Esophagus muscularis mucosa (tissue), 4 donors: ENCODE results near the gene AGK. TPM values are rescaled to one million over a fixed set of nuclear protein-coding genes. Genes with fewer than 3 reads are reported as not detected.
"Not testable (repeated sequence)": the region's sequence is repeated elsewhere in the genome, so short reads cannot be mapped to it uniquely, and the experiment has no call there.

ENCODE experiments used
- DNase-seq: peaks from one replicate; pipeline ENCODE4 v3.0.0-alpha.2; 2017; ENCODE audit errors: extremely low spot score
- H3K27ac ChIP-seq, 4 donors: fragments of 200-600 bp; sonication (generic); replicated peaks in 1 of 4; 1 replicate in 3 of 4; 2 replicates in 1 of 4; pipeline ENCODE4 v1.5.1; 2016 to 2019; ENCODE audit warnings: mild to moderate bottlenecking in 1 of 4
- H3K27me3 ChIP-seq, 4 donors: fragments of 200-600 bp; sonication (generic); one replicate each; pipeline versions ENCODE4 v1.5.1 to v1.6.0; 2016 to 2019
- H3K36me3 ChIP-seq, 4 donors: fragments of 200-600 bp; sonication (generic); one replicate each; pipeline ENCODE4 v1.5.1; 2016 to 2019
- H3K4me1 ChIP-seq, 4 donors: fragments of 200-600 bp; sonication (generic); one replicate each; pipeline ENCODE4 v1.5.1; 2016 to 2019
- H3K4me3 ChIP-seq, 4 donors: fragments of 200-600 bp; sonication (generic); 1 replicate in 2 of 4; 2 replicates in 2 of 4; pipeline ENCODE4 v1.5.1; 2016 to 2019; ENCODE audit warnings: mild to moderate bottlenecking in 4 of 4, moderate library complexity in 1 of 4
- H3K9me3 ChIP-seq, 4 donors: fragments of 200-600 bp; sonication (generic); 1 replicate in 3 of 4; 2 replicates in 1 of 4; pipeline ENCODE4 v1.5.1; 2016 to 2019
- CTCF ChIP-seq, 3 experiments: fragments of 200-600 bp in 2 of 3; fragments of 450-650 bp in 1 of 3; sonication (generic) in 2 of 3; IDR thresholded peaks; one replicate each; pipeline ENCODE4 v1.5.1; 2017 to 2019; ENCODE audit warnings: antibody characterized with exemption in 3 of 3, mild to moderate bottlenecking in 2 of 3, moderate library complexity in 1 of 3
- EP300 ChIP-seq: sonication (generic); formaldehyde crosslinking; IDR thresholded peaks from one replicate; pipeline ENCODE4 v1.6.1; 2017; ENCODE audit warnings: antibody characterized with exemption
- POLR2A ChIP-seq: fragments of 450-650 bp; IDR thresholded peaks from one replicate; pipeline ENCODE4 v1.6.1; 2017; ENCODE audit warnings: antibody characterized with exemption, moderate library complexity, mild to moderate bottlenecking, low read depth
- POLR2AphosphoS5 ChIP-seq, 2 donors: sonication (generic); formaldehyde crosslinking; IDR thresholded peaks; one replicate each; pipeline ENCODE4 v1.6.1; 2017; ENCODE audit warnings: antibody characterized with exemption in 2 of 2
- WGBS: methylation state at CpG from one replicate; pipeline ENCODE4 v1.1.5; 2018; 5-methylcytosine and 5-hydroxymethylcytosine counted together
- intact Hi-C: fragments of 100-400 bp; cut with DNase I; formaldehyde crosslinking; loops from one replicate; pipeline ENCODE4 v1.15.1; 2023
- total RNA-seq, 4 donors: library from RNA; depleted of rRNA; stranded (reverse); fragments of >200 nt; gene quantifications; one replicate each; pipeline versions ENCODE4 v1.1.0 to v1.2.1, GENCODE V29; 2016

AGK gene
- total RNA-seq, 4 donors from 2014 or later = 17.9 to 23.4 (median 19.2) TPM

GRCh38 chr7:141686670-141687069 is 135.5 kb downstream of the AGK start:
- peaks cover 0 to 5% (median 0%) of the 10 kb centered on the region in 4 donors for H3K4me1 ChIP-seq
- H3K27ac ChIP-seq = no peak overlapping the region

GRCh38 chr7:141688043-141688442 is 136.8 kb downstream of the AGK start:
- Histone ChIP-seq H3K36me3 (peaks cover 9 to 32% (median 21%) of the 10 kb centered on the region in 4 donors), H3K27me3 (no peaks in the 10 kb centered on the region), H3K4me3 (no peak overlapping the region), H3K27ac (no peak overlapping the region), H3K9me3 (no peaks in the 10 kb centered on the region), H3K4me1 (peaks cover 0 to 5% (median 0%) of the 10 kb centered on the region in 4 donors)
- 94% methylated on average over 5 of the region's 5 CpGs for WGBS
- no peak for DNase-seq
- intact Hi-C loops = no loop called here
- no peak for TF ChIP-seq POLR2A
- no peak for TF ChIP-seq EP300
- no peak for TF ChIP-seq POLR2AphosphoS5 (IDR thresholded peaks at IDR 0.05)
- no peak for TF ChIP-seq CTCF (IDR thresholded peaks at IDR 0.05)

More at GRCh38 chr7:141686670-141687069, 135.5 kb downstream of the AGK start:
- intact Hi-C loops = no loop called here
- H3K36me3 ChIP-seq = peaks cover 9 to 43% (median 30%) of the 10 kb centered on the region in 4 donors
- H3K27me3 ChIP-seq = no peaks in the 10 kb centered on the region
- DNase-seq = no peak
- no peak overlapping the region for H3K4me3 ChIP-seq
- TF ChIP-seq CTCF (IDR thresholded peaks at IDR 0.05) (no peak), EP300 (no peak), POLR2AphosphoS5 (IDR thresholded peaks at IDR 0.05) (no peak), POLR2A (no peak)
- 78% methylated on average over 6 of the region's 6 CpGs for WGBS
- no peaks in the 10 kb centered on the region for H3K9me3 ChIP-seq

- H3K4me1 ChIP-seq, H3K27me3 ChIP-seq, H3K9me3 ChIP-seq, DNase-seq, H3K27ac ChIP-seq, intact Hi-C loops, H3K4me3 ChIP-seq: not testable (repeated sequence)
- WGBS = 98% methylated on average over 3 of the region's 3 CpGs
- H3K36me3 ChIP-seq = peaks cover 9 to 21% (median 16%) of the 10 kb centered on the region in 4 donors
These were observed 138.0 kb downstream of the AGK start for GRCh38 chr7:141689072-141689825.

- TF ChIP-seq POLR2AphosphoS5 (IDR thresholded peaks at IDR 0.05) (no peak), POLR2A (no peak), CTCF (IDR thresholded peaks at IDR 0.05) (no peak), EP300 (no peak)
- no peak overlapping the region for H3K27ac ChIP-seq
- 100% methylated on average over 3 of the region's 3 CpGs for WGBS
- peaks cover 8 to 15% (median 9%) of the 10 kb centered on the region in 4 donors for H3K4me1 ChIP-seq
- H3K27me3 ChIP-seq = no peaks in the 10 kb centered on the region
- intact Hi-C loops = no loop called here
- H3K9me3 ChIP-seq = no peaks in the 10 kb centered on the region
- no peaks in the 10 kb centered on the region for H3K36me3 ChIP-seq
- H3K4me3 ChIP-seq = no peak overlapping the region
- no peak for DNase-seq
These were observed 140.3 kb downstream of the AGK start for GRCh38 chr7:141691540-141691939.

GRCh38 chr7:141691961-141692360 is 140.8 kb downstream of the AGK start:
- Histone ChIP-seq H3K27ac (no peak overlapping the region), H3K4me3 (no peak overlapping the region), H3K27me3 (no peaks in the 10 kb centered on the region), H3K4me1 (peaks cover 8 to 17% (median 13%) of the 10 kb centered on the region in 4 donors), H3K9me3 (no peaks in the 10 kb centered on the region), H3K36me3 (no peaks in the 10 kb centered on the region)
- 94% methylated on average over 4 of the region's 4 CpGs for WGBS
- intact Hi-C loops = no loop called here
- no peak for DNase-seq
- TF ChIP-seq POLR2A = no peak
- TF ChIP-seq POLR2AphosphoS5 (IDR thresholded peaks at IDR 0.05) = no peak
- TF ChIP-seq EP300 = no peak
- TF ChIP-seq CTCF (IDR thresholded peaks at IDR 0.05) = no peak
